HG03558 (cell line): ENCODE data around the gene GRIP2.

Source experiments
- ATAC-seq: cut with Tn5 transposase; IDR thresholded peaks from one replicate; pipeline ENCODE4 v1.9.1; 2021; ENCODE audit warnings: moderate number of reproducible peaks; ENCODE audit not compliant: unreplicated experiment; ENCODE audit errors: extremely low read depth

GRIP2 gene

GRCh38 chr3:14458434-14459275, 81.5 kb downstream of the GRIP2 start:
- no peak for ATAC-seq

GRCh38 chr3:14457999-14458398, 82.1 kb downstream of the GRIP2 start:
- no peak for ATAC-seq

GRCh38 chr3:14457481-14457880, 82.7 kb downstream of the GRIP2 start:
- no peak for ATAC-seq

GRCh38 chr3:14456794-14457193, 83.3 kb downstream of the GRIP2 start:
- no peak for ATAC-seq

- ATAC-seq = no peak
These were observed 84.4 kb downstream of the GRIP2 start for GRCh38 chr3:14455571-14456317.

GRCh38 chr3:14454639-14455310, 85.4 kb downstream of the GRIP2 start:
- no peak for ATAC-seq

- ATAC-seq = no peak
These were observed 86.1 kb downstream of the GRIP2 start for GRCh38 chr3:14453876-14454638.

GRCh38 chr3:14452740-14453710, 87.1 kb downstream of the GRIP2 start:
- ATAC-seq = no peak

- ATAC-seq = no peak
These were observed 88.0 kb downstream of the GRIP2 start for GRCh38 chr3:14451844-14452739.

GRCh38 chr3:14450922-14451606, 89.1 kb downstream of the GRIP2 start:
- ATAC-seq = no peak

- no peak for ATAC-seq
These were observed 89.6 kb downstream of the GRIP2 start for GRCh38 chr3:14450506-14450905.

GRCh38 chr3:14448756-14449727, 91.1 kb downstream of the GRIP2 start:
- ATAC-seq = no peak

- no peak for ATAC-seq
These were observed 92.1 kb downstream of the GRIP2 start for GRCh38 chr3:14448063-14448462.

- no peak for ATAC-seq
These were observed 93.1 kb downstream of the GRIP2 start for GRCh38 chr3:14446988-14447570.

GRCh38 chr3:14445773-14446172, 94.4 kb downstream of the GRIP2 start:
- no peak for ATAC-seq

GRCh38 chr3:14444380-14444779, 95.8 kb downstream of the GRIP2 start:
- no peak for ATAC-seq
